Fibroblast of villous mesenchyme (primary cell): Measurements from ENCODE around the gene SATB1. TPM values are rescaled to one million over a fixed set of nuclear protein-coding genes. Genes with fewer than 3 reads are reported as not detected.

Experiments used
- DNase-seq: peaks from one replicate; pipeline ENCODE4 v3.0.0-alpha.2; 2010; ENCODE audit warnings: low read depth
- H3K4me3 ChIP-seq: 2 replicates; pipeline ENCODE4 v1.5.1; 2011; ENCODE audit warnings: low read depth, mild to moderate bottlenecking, low read length
- CTCF ChIP-seq: IDR thresholded peaks from 2 replicates; pipeline ENCODE4 v1.5.1; 2012; ENCODE audit warnings: low read depth, mild to moderate bottlenecking, low read length; ENCODE audit not compliant: insufficient read depth
- total RNA-seq: library from RNA; depleted of rRNA; stranded (reverse); fragments of >200 nt; gene quantifications from 2 replicates; pipeline ENCODE4 v1.2.3, GENCODE V29; 2012

Gene SATB1
- total RNA-seq, 1 donor, result 17.7 TPM

GRCh38 chr3:18403061-18403460, 22.1 kb downstream of the SATB1 start:
- DNase-seq, result no peak
- H3K4me3 ChIP-seq, result no peak overlapping the region
- TF ChIP-seq CTCF, result no peak

- H3K4me3 ChIP-seq, result no peak overlapping the region
- DNase-seq, result no peak
- TF ChIP-seq CTCF, result no peak
These were observed 22.8 kb downstream of the SATB1 start for GRCh38 chr3:18402239-18402799.

GRCh38 chr3:18401300-18401961, 23.7 kb downstream of the SATB1 start:
- TF ChIP-seq CTCF, result no peak
- H3K4me3 ChIP-seq, result no peak overlapping the region
- no peak for DNase-seq

- TF ChIP-seq CTCF, result no peak
- H3K4me3 ChIP-seq, result no peak overlapping the region
- no peak for DNase-seq
These were observed 26.7 kb downstream of the SATB1 start for GRCh38 chr3:18398448-18398847.

GRCh38 chr3:18396428-18396827, 28.7 kb downstream of the SATB1 start:
- TF ChIP-seq CTCF, result no peak
- no peak overlapping the region for H3K4me3 ChIP-seq
- DNase-seq, result no peak

- no peak for DNase-seq
- no peak overlapping the region for H3K4me3 ChIP-seq
- no peak for TF ChIP-seq CTCF
These were observed 30.6 kb downstream of the SATB1 start for GRCh38 chr3:18394384-18394995.
